GM12878 (cell line): ENCODE measurements around the gene TMEM254. TPM values are rescaled to one million over a fixed set of nuclear protein-coding genes. Genes with fewer than 3 reads are reported as not detected.
"Not testable (repeated sequence)": the region's sequence is repeated elsewhere in the genome, so short reads cannot be mapped to it uniquely, and the experiment has no call there.

ENCODE experiments used
- ATAC-seq: fragments of 200-7000 bp; cut with Tn5 transposase; 3 replicates; pipeline ENCODE4 v1.9.1; 2020; ENCODE audit warnings: mild to moderate bottlenecking, moderate library complexity
- BruUV-seq: library from RNA; stranded (reverse); fragments of 400-500 nt; replicated peaks from 2 replicates; lab custom pipeline; 2021; lab: Mats Ljungman, UMichigan
- CTCF ChIA-PET: fragments of 300-600 bp; sonication (Branson Sonifier 250); formaldehyde crosslinking; extraction: SDS; loops from one replicate; lab custom pipeline; 2021; ENCODE audit warnings: inconsistent platforms; lab: Yijun Ruan, JAX
- POLR2A ChIA-PET: fragments of 350-600 bp; formaldehyde crosslinking; extraction: SDS; loops from one replicate; lab custom pipeline; 2021; ENCODE audit warnings: inconsistent platforms; lab: Charles Lee
- RAD21 ChIA-PET: fragments of 300-600 bp; sonication (Branson Sonifier 250); formaldehyde crosslinking; loops from one replicate; lab custom pipeline; 2023; ENCODE audit warnings: antibody characterized with exemption; ENCODE audit not compliant: unreplicated experiment; lab: Charles Lee
- SMC1A ChIA-PET: fragments of 300-600 bp; sonication (Branson Sonifier 250); formaldehyde crosslinking; loops from one replicate; lab custom pipeline; 2023; ENCODE audit not compliant: unreplicated experiment, uncharacterized antibody; lab: Charles Lee
- DNase-seq: peaks from one replicate; pipeline ENCODE4 v3.0.0-alpha.2; 2011; ENCODE audit warnings: low read depth, low spot score
- FAIRE-seq: peaks from 3 replicates; lab custom pipeline; 2011; peaks lifted over from hg19 to GRCh38; lab: Jason Lieb, UNC
- H2AFZ ChIP-seq: 2 replicates; pipeline ENCODE4 v1.6.0; 2011; ENCODE audit warnings: low read depth, low read length, control low read depth; ENCODE audit not compliant: control insufficient read depth
- H3K27ac ChIP-seq: 2 replicates; pipeline ENCODE4 v1.5.1; 2011; ENCODE audit warnings: control low read depth; ENCODE audit not compliant: control insufficient read depth, insufficient read depth
- H3K27me3 ChIP-seq, 2 experiments: replicated peaks in 1 of 2; 2 replicates each; pipeline versions ENCODE4 v1.6.0 to v1.6.1; 2011; ENCODE audit warnings: low read length in 1 of 2; ENCODE audit not compliant: control insufficient read depth in 2 of 2, insufficient read depth in 2 of 2
- H3K36me3 ChIP-seq, 2 experiments: 2 replicates each; pipeline ENCODE4 v1.5.1; 2011; ENCODE audit warnings: low read length in 1 of 2; ENCODE audit not compliant: control insufficient read depth in 2 of 2, insufficient read depth in 2 of 2
- H3K4me1 ChIP-seq: 2 replicates; pipeline ENCODE4 v1.6.1; 2011; ENCODE audit warnings: mild to moderate bottlenecking, low read length, moderate library complexity, mixed read lengths; ENCODE audit not compliant: control insufficient read depth, insufficient read depth
- H3K4me2 ChIP-seq: 2 replicates; pipeline ENCODE4 v1.6.0; 2011; ENCODE audit warnings: control low read depth; ENCODE audit not compliant: control insufficient read depth, insufficient read depth
- H3K4me3 ChIP-seq: fragments of 200-600 bp; sonication (generic); 2 replicates; pipeline ENCODE4 v1.5.1; 2016
- H3K79me2 ChIP-seq: 2 replicates; pipeline ENCODE4 v1.6.0; 2011; ENCODE audit warnings: low read length; ENCODE audit not compliant: control insufficient read depth, insufficient read depth
- H3K9ac ChIP-seq: 2 replicates; pipeline ENCODE4 v1.8.0; 2011; ENCODE audit warnings: low read length, control low read depth, mixed read lengths; ENCODE audit not compliant: control insufficient read depth, insufficient read depth
- H3K9me3 ChIP-seq: replicated peaks from 3 replicates; pipeline ENCODE4 v1.5.1; 2011; ENCODE audit warnings: mild to moderate bottlenecking, low read length; ENCODE audit not compliant: control insufficient read depth, insufficient read depth
- H4K20me1 ChIP-seq: 2 replicates; pipeline ENCODE4 v1.6.0; 2011; ENCODE audit not compliant: control insufficient read depth, insufficient read depth
- CTCF ChIP-seq, 3 experiments: IDR thresholded peaks in 2 of 3; conservative IDR thresholded peaks in 1 of 3; 2 replicates each; pipeline ENCODE4 v1.5.1; 2011; ENCODE audit warnings: low read depth in 3 of 3, low read length in 3 of 3, mild to moderate bottlenecking in 3 of 3, control low read depth in 2 of 3, moderate library complexity in 2 of 3, inconsistent platforms in 1 of 3, mixed read lengths in 1 of 3; ENCODE audit not compliant: control insufficient read depth in 2 of 3, insufficient read depth in 1 of 3; ENCODE audit errors: extremely low read depth in 1 of 3
- RAD21 ChIP-seq: IDR thresholded peaks from 2 replicates; pipeline ENCODE4 v1.6.1; 2011; ENCODE audit warnings: mild to moderate bottlenecking, low read depth, low read length, moderate library complexity; ENCODE audit not compliant: insufficient read depth
- YY1 ChIP-seq: IDR thresholded peaks from 2 replicates; pipeline ENCODE4 v1.6.1; 2011; ENCODE audit warnings: low read depth, mild to moderate bottlenecking, low read length
- WGBS: methylation state at CpG from one replicate; pipeline ENCODE4 v1.1.6; 2016; ENCODE audit warnings: low lambda C conversion rate; ENCODE audit not compliant: insufficient replicate concordance, insufficient coverage; ENCODE audit errors: missing lambda C conversion rate; 5-methylcytosine and 5-hydroxymethylcytosine counted together
- in situ Hi-C: fragments of 300-500 bp; cut with MboI; formaldehyde crosslinking; loops from 9 replicates; pipeline ENCODE4 v1.14.3; 2018; ENCODE audit warnings: mixed read lengths
- intact Hi-C: fragments of 100-400 bp; cut with micrococcal nuclease; formaldehyde crosslinking; loops from one replicate; pipeline ENCODE4 v1.14.2; 2022; ENCODE audit not compliant: unreplicated experiment
- polyA plus RNA-seq, 11 experiments: library from polyadenylated mRNA; depleted of rRNA in 4 of 11; unstranded in 6 of 11; stranded (reverse) in 5 of 11; fragments of >200 nt; fragmentation: Nextera tagmentation in 4 of 11; fragmentation: Illumina TruSeq in 1 of 11; extraction: Ambion mirVana in 4 of 11; extraction: Trizol in 1 of 11; gene quantifications; 1 replicate in 1 of 11; 2 replicates in 10 of 11; pipeline versions ENCODE4 v1.2.1 to v1.2.3, GENCODE V29; 2011 to 2016; ENCODE audit warnings: inconsistent platforms in 2 of 11, missing spikeins in 2 of 11, low read depth in 1 of 11
- total RNA-seq, 4 experiments: library from RNA; depleted of rRNA in 3 of 4; stranded (reverse); fragments of >200 nt in 3 of 4; fragmentation: Illumina TruSeq in 1 of 4; extraction: Trizol in 1 of 4; gene quantifications; 2 replicates each; pipeline versions ENCODE4 v1.2.1 to v1.2.3, GENCODE V29; 2013 to 2021

Gene TMEM254
- total and polyA plus RNA-seq, 10 of the 15 experiments (the other 5 are each of a cell fraction or from before 2014, with no cell fraction given) = 5.6 to 29.0 (median 13.1) TPM

GRCh38 chr10:80029205-80029604 lies 49.3 kb upstream of the TMEM254 start:
- H3K9me3 ChIP-seq, H3K36me3 ChIP-seq, H3K4me2 ChIP-seq, H4K20me1 ChIP-seq, FAIRE-seq, in situ Hi-C loops, BruUV-seq, H3K4me3 ChIP-seq, DNase-seq, H3K4me1 ChIP-seq, intact Hi-C loops, H3K27me3 ChIP-seq, H2AFZ ChIP-seq, H3K9ac ChIP-seq, H3K27ac ChIP-seq, POLR2A ChIA-PET, H3K79me2 ChIP-seq: not testable (repeated sequence)
- ATAC-seq = peak; percentile 75
- CTCF ChIA-PET = interaction anchor here (0.6 to 1.1 kb wide), 4 partner anchors 15 to 491 kb away, joined by 3 to 4 read pairs (median 4); no protein-coding TSS in a partner anchor
- 0 out of 2 replicates have a peak, but pooled peaks have one; percentile 31 for TF ChIP-seq YY1
- 0 out of 6 replicates have a peak, but pooled peaks of 2 of the 3 experiments have one; percentile 1 to 9 for TF ChIP-seq CTCF (IDR thresholded peaks at IDR 0.05 in 2 of 3, conservative IDR thresholded peaks at IDR 0.05 in 1 of 3; ENCODE audit: control insufficient read depth in 2 of 3, extremely low read depth in 1 of 3, insufficient read depth in 1 of 3, low read depth in 3 of 3, low read length in 3 of 3)
- peak; percentile 18; the same call in 1 of the 2 replicates for TF ChIP-seq RAD21
- RAD21 ChIA-PET = interaction anchor here (1.2 kb wide), 1 partner anchor 16 kb away, joined by 8 read pairs; no protein-coding TSS in a partner anchor
- 0% methylated on average over 3 of the region's 3 CpGs for WGBS
- SMC1A ChIA-PET = interaction anchor here (1.2 kb wide), 1 partner anchor 15 kb away, joined by 4 read pairs; no protein-coding TSS in a partner anchor

- SMC1A ChIA-PET = interaction anchor here (1.2 kb wide), 1 partner anchor 15 kb away, joined by 4 read pairs; no protein-coding TSS in a partner anchor
- WGBS = 43% methylated on average over 5 of the region's 5 CpGs
- H3K9ac ChIP-seq, FAIRE-seq, ATAC-seq, H2AFZ ChIP-seq, H3K4me2 ChIP-seq, DNase-seq, H3K27ac ChIP-seq, H3K27me3 ChIP-seq, H3K9me3 ChIP-seq, BruUV-seq, in situ Hi-C loops, H3K4me3 ChIP-seq, H3K4me1 ChIP-seq, POLR2A ChIA-PET, H4K20me1 ChIP-seq, H3K79me2 ChIP-seq, intact Hi-C loops, H3K36me3 ChIP-seq: not testable (repeated sequence)
- RAD21 ChIA-PET = interaction anchor here (1.2 kb wide), 1 partner anchor 15 kb away, joined by 8 read pairs; no protein-coding TSS in a partner anchor
- CTCF ChIA-PET = interaction anchor here (0.7 to 1.1 kb wide), 3 partner anchors 15 to 492 kb away, joined by 3 to 4 read pairs (median 4); no protein-coding TSS in a partner anchor
These were observed 48.6 kb upstream of the TMEM254 start for GRCh38 chr10:80029865-80030264.
